Tibial nerve (tissue), 3 donors: ENCODE data around the gene CBL.

ENCODE experiments used
- CTCF ChIP-seq, 5 experiments: fragments of 200-600 bp in 3 of 5; fragments of 450-650 bp in 2 of 5; sonication (generic) in 3 of 5; IDR thresholded peaks; one replicate each; pipeline ENCODE4 v1.5.1; 2016 to 2019; ENCODE audit warnings: antibody characterized with exemption in 5 of 5, mild to moderate bottlenecking in 3 of 5, moderate library complexity in 2 of 5
- POLR2A ChIP-seq, 2 donors: fragments of 450-650 bp; IDR thresholded peaks; one replicate each; pipeline ENCODE4 v1.6.1; 2017; ENCODE audit warnings: antibody characterized with exemption in 2 of 2, mild to moderate bottlenecking in 2 of 2, moderate library complexity in 2 of 2

DNA sequence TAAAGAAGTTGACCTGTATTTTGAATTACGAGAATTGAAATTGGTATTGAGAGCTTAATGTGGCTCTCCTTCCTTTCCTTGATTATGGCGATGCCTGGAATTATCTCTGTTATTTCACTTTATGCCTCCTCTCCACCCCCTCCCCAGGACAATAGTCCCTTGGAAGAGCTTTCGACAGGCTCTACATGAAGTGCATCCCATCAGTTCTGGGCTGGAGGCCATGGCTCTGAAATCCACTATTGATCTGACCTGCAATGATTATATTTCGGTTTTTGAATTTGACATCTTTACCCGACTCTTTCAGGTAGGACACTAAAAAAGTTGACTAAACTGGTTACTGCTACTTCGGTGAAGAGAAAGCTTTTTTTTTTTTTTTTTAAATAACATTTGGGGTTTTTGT lies 67.6 kb downstream of the CBL start:
- TF ChIP-seq POLR2A (IDR thresholded peaks at IDR 0.05) (no peak), CTCF (IDR thresholded peaks at IDR 0.05) (no peak)
